Fibroblast of pulmonary artery (primary cell): ENCODE measurements around the gene TGIF1.

Experiments
- DNase-seq: peaks from one replicate; pipeline ENCODE4 v3.0.0-alpha.2; 2010; ENCODE audit warnings: low read depth
- H3K4me3 ChIP-seq: replicated peaks from 2 replicates; pipeline ENCODE4 v1.5.1; 2011; ENCODE audit warnings: low read depth, mild to moderate bottlenecking, control low read depth, low read length, moderate library complexity
- CTCF ChIP-seq: IDR thresholded peaks from 2 replicates; pipeline ENCODE4 v1.5.1; 2011; ENCODE audit warnings: mild to moderate bottlenecking, control low read depth, low read length, inconsistent platforms; ENCODE audit errors: missing control alignments

TGIF1 gene

DNA sequence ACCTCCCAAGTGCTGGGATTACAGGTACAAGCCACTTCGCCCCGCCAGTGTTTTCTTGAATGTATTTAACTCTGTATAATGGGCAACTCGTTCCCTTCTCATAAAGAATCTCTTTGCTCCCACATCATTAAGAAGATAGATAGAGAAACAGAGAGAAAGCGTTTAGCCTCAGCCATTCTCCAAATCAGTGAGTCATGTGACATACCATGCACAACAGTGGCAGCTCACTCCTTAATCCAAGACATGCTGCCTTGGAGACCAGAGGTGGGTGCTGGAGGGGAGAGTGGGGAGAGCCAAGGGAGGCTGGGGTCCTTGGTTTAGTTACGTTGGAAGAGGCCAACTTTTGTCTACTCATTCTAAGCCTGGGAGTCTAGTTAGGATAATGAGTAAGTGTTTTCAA, 54.7 kb downstream of the TGIF1 start:
- DNase-seq, result no peak
- no peak overlapping the region for H3K4me3 ChIP-seq
- no peak for TF ChIP-seq CTCF

DNA sequence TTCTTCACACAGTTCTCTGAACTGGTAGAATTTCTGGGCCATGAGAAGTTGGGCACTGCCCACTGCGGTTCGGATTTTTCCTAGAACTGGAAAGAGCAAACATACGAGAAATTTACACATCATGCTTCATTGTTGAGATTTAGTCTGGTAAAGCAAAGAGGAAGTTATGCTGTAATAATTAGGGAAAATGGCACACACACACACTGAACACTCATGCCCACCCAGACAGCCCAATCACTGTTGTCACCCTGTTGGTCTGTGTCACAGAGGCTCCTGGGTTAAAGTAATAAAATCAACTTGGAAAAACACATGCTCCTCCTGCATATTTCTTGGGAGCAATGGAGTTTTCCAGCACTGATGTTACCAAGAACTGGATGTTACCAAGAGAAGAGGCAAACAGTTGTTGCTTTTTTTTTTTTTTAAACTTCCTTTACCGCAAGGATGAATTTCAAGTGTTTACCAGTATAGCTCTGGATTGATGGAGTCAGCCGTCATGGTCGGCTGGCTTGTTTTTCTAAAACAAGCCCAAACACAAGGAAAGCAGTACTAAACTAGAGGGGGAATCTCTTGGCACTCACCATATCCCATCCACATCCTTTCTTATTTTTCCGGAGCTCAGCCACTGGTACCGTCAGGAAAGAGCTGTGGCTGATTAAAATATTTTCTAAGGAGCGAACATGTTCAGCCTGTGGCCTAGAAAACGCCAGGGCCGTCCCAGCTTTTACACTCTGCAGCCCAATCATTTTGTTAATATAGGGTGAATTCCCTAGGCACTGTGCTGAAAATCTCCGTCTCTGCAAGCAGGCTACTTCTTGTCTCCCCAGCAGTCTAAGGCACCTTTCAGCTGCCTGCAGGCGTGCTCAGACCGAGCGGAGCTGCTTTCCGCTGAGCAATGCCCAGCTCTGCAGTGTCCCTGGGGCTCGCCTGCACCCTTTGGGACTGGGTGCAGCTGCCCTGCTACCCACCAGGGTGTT, 58.9 kb downstream of the TGIF1 start:
- TF ChIP-seq CTCF, result no peak
- H3K4me3 ChIP-seq, result no peak overlapping the region
- no peak for DNase-seq
